ENCODE data around the gene HOXC10. TPM values are rescaled to one million over a fixed set of nuclear protein-coding genes. Genes with fewer than 3 reads are reported as not detected.

The HOXC10 gene
- total and polyA plus RNA-seq, 4 donors, result 0.18 TPM; not detected in 3

DNA sequence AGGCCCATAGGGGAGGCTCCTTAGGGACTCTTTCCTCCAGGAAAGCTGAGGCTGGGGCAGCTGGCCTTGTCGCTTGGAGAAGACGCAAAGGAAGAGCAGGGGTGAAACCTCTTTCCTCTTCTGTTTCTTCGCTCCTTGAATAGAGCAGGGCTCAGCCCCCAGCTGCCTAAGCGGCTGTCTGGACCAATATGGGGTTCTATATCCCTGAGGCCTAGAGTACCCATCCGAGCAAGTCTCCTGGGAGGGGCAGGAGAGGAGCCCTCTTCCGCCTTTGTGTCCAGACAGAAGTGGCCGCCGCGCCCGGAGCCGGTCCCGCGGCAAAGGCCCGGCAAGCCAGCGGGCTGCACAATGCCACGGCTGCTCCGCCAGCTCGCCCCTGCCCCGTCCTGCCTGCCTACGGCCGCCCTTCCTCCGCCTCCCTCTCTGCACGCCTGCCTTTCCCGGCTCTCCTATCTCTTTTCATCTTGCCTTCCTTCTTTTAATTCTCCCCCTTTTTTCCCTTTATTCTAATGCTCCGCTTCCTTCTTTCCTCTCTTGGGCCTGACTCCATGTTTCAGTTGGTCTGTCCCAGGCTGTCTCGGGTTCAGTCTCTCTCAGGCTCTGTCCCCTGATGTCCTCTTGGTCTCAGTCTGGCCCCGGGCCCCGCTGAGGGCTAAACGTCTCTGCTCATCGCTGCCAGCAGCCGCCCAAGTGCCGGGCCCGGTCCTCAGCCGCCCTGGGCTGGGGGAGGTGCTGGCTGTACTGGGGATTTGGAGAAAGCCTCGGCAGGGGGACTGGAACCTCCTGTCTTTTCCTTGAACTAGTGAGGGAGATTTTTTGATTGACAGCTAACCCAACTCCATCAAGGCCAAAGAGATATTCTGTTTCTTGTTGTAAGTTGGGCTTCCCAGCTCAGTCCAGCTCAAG lies 12.5 kb downstream of the HOXC10 start:
- ATAC-seq (ENCODE audit: insufficient read depth, low FRiP score), result no peak
- Histone ChIP-seq H3K4me1 (ENCODE audit: control insufficient read depth in 5 of 5, insufficient read depth in 5 of 5, low read length in 5 of 5) (peaks cover 0 to 24% (median 0%) of the 10 kb centered on the region in 5 donors), H3K27ac (ENCODE audit: low read depth in 1 of 2, low read length in 1 of 2) (no peak overlapping the region), H3K9me3 (ENCODE audit: control insufficient read depth in 4 of 4, insufficient read depth in 3 of 4, low read length in 3 of 4) (peaks cover 0 to 8% (median 0%) of the 10 kb centered on the region in 4 donors), H3K36me3 (ENCODE audit: control insufficient read depth in 4 of 4, insufficient read depth in 4 of 4, low read length in 4 of 4) (no peaks in the 10 kb centered on the region), H3K27me3 (ENCODE audit: control insufficient read depth in 3 of 3, insufficient read depth in 3 of 3, low read length in 2 of 3) (peaks cover 0 to 98% (median 76%) of the 10 kb centered on the region in 3 donors), H3K4me3 (no peak overlapping the region), H3K9ac (ENCODE audit: insufficient read depth in 1 of 2, low read length in 2 of 2) (no peak overlapping the region)
- no peak for DNase-seq
- 12 to 16% methylated on average over 35 of the region's 35 CpGs for WGBS, 2 donors
- TF ChIP-seq, protein P1, sequence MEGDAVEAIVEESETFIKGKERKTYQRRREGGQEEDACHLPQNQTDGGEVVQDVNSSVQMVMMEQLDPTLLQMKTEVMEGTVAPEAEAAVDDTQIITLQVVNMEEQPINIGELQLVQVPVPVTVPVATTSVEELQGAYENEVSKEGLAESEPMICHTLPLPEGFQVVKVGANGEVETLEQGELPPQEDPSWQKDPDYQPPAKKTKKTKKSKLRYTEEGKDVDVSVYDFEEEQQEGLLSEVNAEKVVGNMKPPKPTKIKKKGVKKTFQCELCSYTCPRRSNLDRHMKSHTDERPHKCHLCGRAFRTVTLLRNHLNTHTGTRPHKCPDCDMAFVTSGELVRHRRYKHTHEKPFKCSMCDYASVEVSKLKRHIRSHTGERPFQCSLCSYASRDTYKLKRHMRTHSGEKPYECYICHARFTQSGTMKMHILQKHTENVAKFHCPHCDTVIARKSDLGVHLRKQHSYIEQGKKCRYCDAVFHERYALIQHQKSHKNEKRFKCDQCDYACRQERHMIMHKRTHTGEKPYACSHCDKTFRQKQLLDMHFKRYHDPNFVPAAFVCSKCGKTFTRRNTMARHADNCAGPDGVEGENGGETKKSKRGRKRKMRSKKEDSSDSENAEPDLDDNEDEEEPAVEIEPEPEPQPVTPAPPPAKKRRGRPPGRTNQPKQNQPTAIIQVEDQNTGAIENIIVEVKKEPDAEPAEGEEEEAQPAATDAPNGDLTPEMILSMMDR (IDR thresholded peaks at IDR 0.05; ENCODE audit: control extremely low read depth, extremely low read depth), result no peak

DNA sequence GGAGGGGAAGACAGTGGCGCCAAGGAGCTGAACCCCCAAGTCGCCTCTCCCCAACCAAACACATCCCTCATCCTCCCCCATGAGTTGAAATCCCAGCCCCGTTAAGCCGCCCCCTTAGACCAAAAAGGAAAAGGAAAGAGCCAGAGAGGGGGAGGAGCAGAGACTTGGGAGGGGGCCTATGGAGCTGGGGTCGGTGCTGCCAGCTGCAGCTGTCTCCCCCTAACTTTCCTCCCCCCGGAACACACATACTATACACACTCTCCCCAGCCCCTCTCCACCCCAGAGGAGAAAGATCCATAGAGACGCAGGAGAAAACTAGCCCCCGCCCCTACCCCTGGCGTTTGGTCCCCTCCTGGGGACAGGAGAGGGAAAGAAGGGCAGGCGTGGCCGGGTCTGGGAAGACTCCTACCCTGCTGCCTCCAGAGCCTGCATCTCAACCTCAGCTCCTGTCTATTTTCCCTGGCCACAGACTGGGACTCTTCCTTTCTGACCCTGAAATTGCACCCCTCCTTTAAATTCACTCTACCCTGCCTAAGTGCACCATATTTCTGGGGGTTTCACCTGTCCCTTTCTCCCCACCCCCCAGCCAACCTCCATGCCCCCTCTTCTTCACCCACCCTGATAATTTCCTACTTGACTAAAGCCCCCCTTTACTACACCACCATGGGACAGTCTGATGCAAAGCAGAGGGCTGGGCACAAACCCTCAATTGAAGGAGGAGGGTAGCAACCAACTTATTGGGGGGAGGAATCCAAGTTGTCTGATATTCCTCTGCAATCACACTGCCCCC lies 13.4 kb downstream of the HOXC10 start:
- 11 to 15% methylated on average over 11 of the region's 11 CpGs for WGBS, 2 donors
- ATAC-seq (ENCODE audit: insufficient read depth, low FRiP score) (no peak), DNase-seq (no peak)
- H3K9ac ChIP-seq (ENCODE audit: insufficient read depth in 1 of 2, low read length in 2 of 2), result no peak overlapping the region
- H3K4me1 ChIP-seq (ENCODE audit: control insufficient read depth in 5 of 5, insufficient read depth in 5 of 5, low read length in 5 of 5), result peaks cover 0 to 24% (median 0%) of the 10 kb centered on the region in 5 donors
- peaks cover 0 to 6% (median 0%) of the 10 kb centered on the region in 4 donors for H3K9me3 ChIP-seq (ENCODE audit: control insufficient read depth in 4 of 4, insufficient read depth in 3 of 4, low read length in 3 of 4)
- no peak overlapping the region for H3K27ac ChIP-seq (ENCODE audit: low read depth in 1 of 2, low read length in 1 of 2)
- no peak overlapping the region for H3K4me3 ChIP-seq
- H3K36me3 ChIP-seq (ENCODE audit: control insufficient read depth in 4 of 4, insufficient read depth in 4 of 4, low read length in 4 of 4), result no peaks in the 10 kb centered on the region
- H3K27me3 ChIP-seq (ENCODE audit: control insufficient read depth in 3 of 3, insufficient read depth in 3 of 3, low read length in 2 of 3), result peaks cover 3 to 98% (median 77%) of the 10 kb centered on the region in 3 donors
- TF ChIP-seq, protein P1 (IDR thresholded peaks at IDR 0.05; ENCODE audit: control extremely low read depth, extremely low read depth), result no peak

DNA sequence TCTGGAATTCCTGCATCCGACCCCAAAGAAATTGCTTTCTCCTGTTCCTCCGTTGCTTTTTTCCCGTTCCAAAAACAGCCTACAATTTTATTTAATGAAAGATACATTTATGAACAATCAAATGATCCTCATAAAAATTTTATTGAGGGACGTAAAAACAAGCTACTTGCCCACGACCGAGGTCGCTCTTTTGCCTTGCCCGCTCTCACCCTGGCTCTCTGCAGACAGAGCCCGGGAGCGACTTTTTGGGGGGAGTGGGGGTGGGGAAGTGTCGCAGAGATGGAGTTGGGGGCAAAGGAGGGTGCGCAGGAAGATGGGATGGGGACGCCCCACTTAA lies 13.9 kb downstream of the HOXC10 start:
- peaks cover 0 to 24% (median 0%) of the 10 kb centered on the region in 5 donors for H3K4me1 ChIP-seq (ENCODE audit: control insufficient read depth in 5 of 5, insufficient read depth in 5 of 5, low read length in 5 of 5)
- TF ChIP-seq, protein P1 (IDR thresholded peaks at IDR 0.05; ENCODE audit: control extremely low read depth, extremely low read depth), result no peak
- ATAC-seq (ENCODE audit: insufficient read depth, low FRiP score), result no peak
- DNase-seq, result no peak
- H3K27ac ChIP-seq (ENCODE audit: low read depth in 1 of 2, low read length in 1 of 2), result no peak overlapping the region
- no peak overlapping the region for H3K4me3 ChIP-seq
- no peak overlapping the region for H3K9ac ChIP-seq (ENCODE audit: insufficient read depth in 1 of 2, low read length in 2 of 2)
- whole genome bisulfite sequencing, 2 donors, result 7 to 14% methylated on average over 13 of the region's 13 CpGs
- no peaks in the 10 kb centered on the region for H3K36me3 ChIP-seq (ENCODE audit: control insufficient read depth in 4 of 4, insufficient read depth in 4 of 4, low read length in 4 of 4)
- peaks cover 0 to 6% (median 0%) of the 10 kb centered on the region in 4 donors for H3K9me3 ChIP-seq (ENCODE audit: control insufficient read depth in 4 of 4, insufficient read depth in 3 of 4, low read length in 3 of 4)
- H3K27me3 ChIP-seq (ENCODE audit: control insufficient read depth in 3 of 3, insufficient read depth in 3 of 3, low read length in 2 of 3), result peaks cover 5 to 98% (median 77%) of the 10 kb centered on the region in 3 donors

All from lung (tissue), 12 donors.